Stimulated activated CD8-positive, alpha-beta memory T cell treated with anti-CD3 and anti-CD28 coated beads, Interleukin-15, amount 100 ng/mL, for 1 hour (primary cell): ENCODE data around the gene MED13L.
A peak's percentile ranks its signal among the peaks of the same experiment; 100 is the strongest.

Experiments
- DNase-seq: peaks from one replicate; pipeline ENCODE4 v3.0.0-alpha.2; 2020; ENCODE audit warnings: low read depth

Gene MED13L

GRCh38 chr12:116210762-116211161 is 66.7 kb downstream of the MED13L start:
- DNase-seq = no peak

GRCh38 chr12:116210131-116210530 is 67.4 kb downstream of the MED13L start:
- no peak for DNase-seq

- no peak for DNase-seq
Measured at GRCh38 chr12:116209503-116209902, 68.0 kb downstream of the MED13L start.

DNA sequence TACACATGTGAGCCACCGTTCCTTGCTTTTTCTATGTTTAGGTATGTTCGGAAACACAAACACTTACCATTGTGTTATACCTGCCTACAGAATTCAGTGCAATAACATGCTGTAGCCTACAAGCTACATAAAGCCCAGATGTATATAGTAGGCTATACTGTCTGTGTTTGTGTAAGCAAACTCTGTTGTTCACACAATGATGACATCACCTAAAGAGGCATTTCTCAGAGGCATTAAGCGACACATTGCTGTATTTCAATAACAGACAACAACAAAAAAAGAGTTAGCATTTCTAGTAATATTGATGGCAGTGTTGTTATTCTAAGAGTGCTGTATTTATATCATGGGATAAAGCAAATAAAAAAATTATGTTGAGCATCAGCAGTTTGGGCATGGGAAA is 70.2 kb downstream of the MED13L start:
- no peak for DNase-seq

DNA sequence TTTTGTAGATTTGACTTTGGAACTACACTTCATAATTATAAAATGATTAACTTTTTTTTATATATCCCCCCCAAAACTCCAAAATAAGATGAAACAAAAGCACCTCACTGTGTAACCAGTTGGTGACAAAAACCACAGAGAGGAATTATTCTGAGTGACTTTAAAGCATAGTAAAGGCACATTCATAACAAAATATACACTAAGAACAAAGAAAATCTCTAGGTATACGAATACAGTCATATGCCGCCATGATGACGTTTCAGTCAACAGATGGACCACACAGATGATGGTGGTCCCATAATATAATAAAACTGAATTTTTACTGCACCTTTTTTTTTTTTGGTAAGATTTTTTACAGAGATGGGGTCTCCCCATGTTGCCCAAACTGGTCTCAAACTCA is 70.7 kb downstream of the MED13L start:
- DNase-seq = no peak

- no peak for DNase-seq
Measured at GRCh38 chr12:116204785-116205184, 72.7 kb downstream of the MED13L start.

- no peak for DNase-seq
Measured at GRCh38 chr12:116204169-116204568, 73.3 kb downstream of the MED13L start.

DNA sequence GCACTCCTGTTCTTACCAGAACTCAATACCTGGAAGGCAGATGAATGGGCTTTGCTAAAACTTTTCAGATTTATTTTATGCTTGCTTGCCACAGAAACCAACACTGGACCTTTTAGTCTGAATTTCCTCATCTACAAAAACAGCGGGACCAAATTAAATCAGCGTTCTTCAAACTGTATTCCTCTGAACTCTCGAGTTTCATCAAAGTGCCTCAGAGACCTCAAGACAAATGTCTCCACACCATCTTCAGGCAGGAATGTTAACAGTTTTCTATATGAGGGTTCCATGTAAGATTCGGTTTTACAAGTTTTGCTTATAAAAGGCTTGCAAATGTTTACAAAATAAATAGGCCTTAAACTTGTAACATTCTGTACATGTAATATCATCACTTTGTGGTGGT is 74.6 kb downstream of the MED13L start:
- DNase-seq = no peak

- DNase-seq = no peak
Measured at GRCh38 chr12:116202433-116202832, 75.1 kb downstream of the MED13L start.

- no peak for DNase-seq
Measured at GRCh38 chr12:116201908-116202307, 75.6 kb downstream of the MED13L start.

GRCh38 chr12:116201359-116201758 is 76.1 kb downstream of the MED13L start:
- DNase-seq = no peak

DNA sequence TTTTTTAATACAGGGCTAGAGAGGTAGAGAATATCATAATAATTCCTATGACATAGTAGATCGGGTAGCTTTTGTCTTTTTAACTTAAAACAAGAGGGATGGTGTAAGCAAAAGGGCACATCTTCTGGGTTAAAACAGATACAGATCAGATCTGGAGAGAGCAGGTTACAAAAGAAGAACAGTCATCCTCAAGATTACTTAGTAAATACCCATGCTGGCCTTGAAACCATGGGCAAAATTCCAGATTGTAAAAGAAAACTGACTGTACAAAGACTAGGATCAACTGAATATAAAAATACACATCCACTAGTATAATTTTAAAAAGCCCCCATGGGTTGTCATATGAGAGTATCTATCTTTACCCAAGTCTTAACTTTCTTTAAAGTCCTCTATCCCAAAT is 76.7 kb downstream of the MED13L start:
- DNase-seq = no peak

- DNase-seq = no peak
Measured at GRCh38 chr12:116199160-116199706, 78.3 kb downstream of the MED13L start.

GRCh38 chr12:116196752-116197718 is 80.5 kb downstream of the MED13L start:
- no peak for DNase-seq

GRCh38 chr12:116196226-116196625 is 81.3 kb downstream of the MED13L start:
- DNase-seq = no peak

GRCh38 chr12:116194935-116195431 is 82.5 kb downstream of the MED13L start:
- DNase-seq = peak; percentile 17

- no peak for DNase-seq
Measured at GRCh38 chr12:116189692-116190091, 87.8 kb downstream of the MED13L start.

DNA sequence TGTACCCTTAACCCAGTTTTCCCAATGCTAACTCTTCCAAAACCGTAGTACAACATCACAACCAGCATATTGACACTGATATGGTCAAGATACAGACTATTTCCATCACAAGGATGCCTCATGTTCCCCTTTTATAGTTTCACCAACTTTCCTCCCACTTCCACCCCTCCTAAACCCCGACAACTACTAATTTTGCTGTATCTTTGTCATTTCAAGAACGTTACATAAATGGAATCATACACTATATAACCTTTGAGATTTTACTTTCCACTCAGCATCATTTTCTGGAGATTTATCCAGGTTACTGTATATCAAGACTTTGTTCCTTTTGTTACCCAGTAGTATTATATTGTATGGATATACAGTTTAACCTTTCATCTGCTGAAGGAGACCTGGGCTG is 88.9 kb downstream of the MED13L start:
- DNase-seq = no peak

DNA sequence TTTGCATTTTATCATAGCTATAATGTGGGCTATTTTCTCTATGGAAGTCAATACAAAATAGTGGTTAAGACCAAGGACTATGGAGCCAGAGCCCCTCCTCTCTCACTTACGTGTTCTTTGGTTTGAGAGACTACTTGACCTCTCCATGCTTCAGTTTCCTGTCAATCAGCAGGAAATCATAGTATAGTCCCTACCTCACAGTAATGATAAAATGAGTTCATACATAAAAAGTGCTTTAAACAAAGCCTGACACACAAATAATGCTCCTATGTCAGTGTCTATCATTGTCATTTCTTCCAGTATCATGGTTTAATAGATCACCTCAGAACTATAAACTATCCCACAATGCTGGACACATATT is 90.4 kb downstream of the MED13L start:
- DNase-seq = no peak

DNA sequence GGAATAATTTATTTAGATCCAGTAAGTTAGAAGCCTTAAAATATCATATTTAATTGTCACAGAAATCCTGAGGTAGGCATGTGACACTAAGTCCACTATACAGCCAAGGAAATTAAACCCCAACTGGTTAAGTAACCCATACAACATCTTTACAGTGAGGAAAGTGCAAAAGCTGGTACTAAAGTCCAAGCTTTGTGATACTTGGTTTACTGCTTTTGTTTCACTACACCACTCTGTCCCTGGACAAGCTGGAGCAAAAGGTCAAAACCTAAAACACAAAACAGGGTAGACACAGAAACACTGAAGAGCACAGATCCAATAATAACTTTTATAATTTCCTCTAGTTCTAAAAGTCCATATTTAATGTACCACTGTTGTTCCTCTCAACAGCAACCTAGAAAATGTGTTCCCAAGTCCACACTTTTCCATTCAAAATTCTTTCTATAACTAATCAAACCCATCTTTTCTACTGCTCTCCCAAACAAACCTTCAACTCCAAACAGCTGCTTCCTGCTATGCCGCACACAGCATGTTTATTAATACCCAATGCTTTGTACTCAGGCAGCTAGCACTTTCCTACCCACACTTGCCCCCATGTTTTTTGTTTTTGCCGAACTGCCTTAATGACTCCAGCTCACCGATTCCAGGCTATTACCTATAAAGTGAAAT is 90.9 kb downstream of the MED13L start:
- no peak for DNase-seq

GRCh38 chr12:116184763-116185162 is 92.7 kb downstream of the MED13L start:
- DNase-seq = no peak

DNA sequence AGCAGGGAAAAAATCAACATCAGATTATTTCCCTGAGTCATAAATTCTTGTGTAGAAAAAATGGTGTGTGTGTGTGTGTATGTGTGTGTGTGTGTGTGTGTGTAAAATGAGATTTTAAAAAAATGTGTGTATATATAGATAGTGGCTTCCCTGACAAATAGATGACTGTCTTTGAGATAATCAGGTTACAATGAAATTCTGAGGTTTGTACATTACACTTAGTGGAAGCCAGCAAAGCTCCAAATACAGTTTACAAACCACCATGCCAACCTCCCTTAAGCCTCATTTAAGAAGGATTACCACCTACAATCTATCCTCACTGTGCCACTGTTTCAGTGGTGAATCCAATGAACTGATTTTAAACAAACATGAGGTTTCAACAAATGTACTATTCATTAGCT is 93.8 kb downstream of the MED13L start:
- no peak for DNase-seq
